ENCODE measurements around the gene CRB2.

The CRB2 gene

DNA sequence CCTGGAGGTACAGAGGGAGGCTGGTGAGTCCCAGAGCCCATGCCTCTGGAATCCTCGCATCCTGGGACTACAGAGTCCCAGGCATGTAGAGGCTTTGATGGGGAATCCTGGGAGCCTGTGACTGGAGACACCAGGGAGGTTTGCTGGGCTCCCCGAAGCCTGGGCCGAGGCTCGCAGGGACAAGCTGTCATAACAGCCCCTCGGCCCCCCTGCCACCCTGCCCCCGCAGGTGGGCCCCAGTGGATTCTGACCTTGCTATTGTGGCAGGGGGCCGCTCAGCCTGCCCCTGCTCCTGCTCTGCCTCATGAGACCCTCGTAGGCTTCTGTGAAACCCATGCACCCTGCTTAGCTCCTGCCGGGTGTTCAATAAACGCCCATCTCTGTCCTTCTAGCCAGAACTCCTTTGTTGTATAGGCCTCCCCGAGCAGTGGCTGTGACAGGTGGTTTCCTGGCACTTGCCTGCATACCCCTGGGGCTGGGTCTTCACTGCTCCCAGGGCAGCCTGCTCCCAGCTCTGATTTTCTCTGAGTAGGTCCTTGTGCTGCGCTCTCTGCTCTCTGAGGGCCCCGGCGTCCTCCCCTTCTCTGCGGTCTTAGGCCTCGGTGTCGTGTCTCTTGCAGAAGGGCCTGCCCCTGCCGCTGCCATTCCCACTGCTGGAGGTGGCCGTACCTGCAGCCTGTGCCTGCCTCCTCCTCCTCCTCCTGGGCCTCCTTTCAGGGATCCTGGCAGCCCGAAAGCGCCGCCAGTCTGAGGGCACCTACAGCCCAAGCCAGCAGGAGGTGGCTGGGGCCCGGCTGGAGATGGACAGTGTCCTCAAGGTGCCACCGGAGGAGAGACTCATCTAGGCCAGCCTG, 20.4 kb downstream of the CRB2 start:
- TF ChIP-seq, protein P1, sequence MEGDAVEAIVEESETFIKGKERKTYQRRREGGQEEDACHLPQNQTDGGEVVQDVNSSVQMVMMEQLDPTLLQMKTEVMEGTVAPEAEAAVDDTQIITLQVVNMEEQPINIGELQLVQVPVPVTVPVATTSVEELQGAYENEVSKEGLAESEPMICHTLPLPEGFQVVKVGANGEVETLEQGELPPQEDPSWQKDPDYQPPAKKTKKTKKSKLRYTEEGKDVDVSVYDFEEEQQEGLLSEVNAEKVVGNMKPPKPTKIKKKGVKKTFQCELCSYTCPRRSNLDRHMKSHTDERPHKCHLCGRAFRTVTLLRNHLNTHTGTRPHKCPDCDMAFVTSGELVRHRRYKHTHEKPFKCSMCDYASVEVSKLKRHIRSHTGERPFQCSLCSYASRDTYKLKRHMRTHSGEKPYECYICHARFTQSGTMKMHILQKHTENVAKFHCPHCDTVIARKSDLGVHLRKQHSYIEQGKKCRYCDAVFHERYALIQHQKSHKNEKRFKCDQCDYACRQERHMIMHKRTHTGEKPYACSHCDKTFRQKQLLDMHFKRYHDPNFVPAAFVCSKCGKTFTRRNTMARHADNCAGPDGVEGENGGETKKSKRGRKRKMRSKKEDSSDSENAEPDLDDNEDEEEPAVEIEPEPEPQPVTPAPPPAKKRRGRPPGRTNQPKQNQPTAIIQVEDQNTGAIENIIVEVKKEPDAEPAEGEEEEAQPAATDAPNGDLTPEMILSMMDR (IDR thresholded peaks at IDR 0.05; ENCODE audit: low read depth, low read length) = no peak
- TF ChIP-seq POLR2A (IDR thresholded peaks at IDR 0.05; ENCODE audit: extremely low read depth, insufficient read length) (no peak), MYC (IDR thresholded peaks at IDR 0.05; ENCODE audit: low read depth, low read length) (no peak)
- TF ChIP-seq, protein P2, sequence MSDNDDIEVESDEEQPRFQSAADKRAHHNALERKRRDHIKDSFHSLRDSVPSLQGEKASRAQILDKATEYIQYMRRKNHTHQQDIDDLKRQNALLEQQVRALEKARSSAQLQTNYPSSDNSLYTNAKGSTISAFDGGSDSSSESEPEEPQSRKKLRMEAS (IDR thresholded peaks at IDR 0.05; ENCODE audit: low read depth, low read length) = no peak
- no peak for DNase-seq (ENCODE audit: low read depth)
- no peak overlapping the region for H3K4me3 ChIP-seq (ENCODE audit: low read depth, low read length)

DNA sequence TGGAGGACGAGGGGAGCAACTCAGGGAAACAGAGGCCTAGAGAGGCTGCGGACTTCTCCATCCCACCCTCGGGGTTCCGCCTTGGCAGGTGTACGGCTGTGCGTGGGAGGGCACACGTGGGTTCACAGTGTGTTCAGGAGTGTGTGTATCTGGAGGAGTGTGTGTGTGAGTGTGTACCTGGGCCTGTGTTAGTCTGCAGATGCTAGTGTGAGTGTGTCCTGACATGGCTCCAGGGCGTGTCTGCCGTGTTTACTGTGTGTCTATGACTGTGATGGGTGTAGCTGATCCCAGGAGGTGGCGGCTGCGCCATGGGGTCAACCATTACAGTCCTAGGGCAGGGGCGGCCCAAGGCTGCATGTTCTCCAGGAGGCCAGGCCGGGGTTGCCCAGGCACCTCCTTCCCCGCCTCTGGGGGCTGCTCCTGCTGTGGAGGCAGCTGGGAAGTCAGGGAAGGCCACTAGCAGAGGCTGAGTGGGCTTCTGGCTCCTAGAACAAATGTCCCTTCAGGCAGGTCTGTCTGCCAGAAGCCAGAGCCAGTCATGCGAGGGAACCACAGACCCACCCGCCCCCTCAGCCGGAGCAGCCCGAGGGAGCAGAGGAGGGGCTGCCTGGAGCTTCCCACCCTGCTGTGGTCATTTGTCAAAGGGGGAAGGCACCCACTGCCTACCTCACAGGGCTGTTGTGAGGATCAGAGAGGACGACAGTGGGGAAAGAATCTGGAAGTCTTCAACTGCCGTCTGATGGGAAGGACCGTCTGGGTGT, 21.4 kb downstream of the CRB2 start:
- DNase-seq (ENCODE audit: low read depth) = no peak
- H3K4me3 ChIP-seq (ENCODE audit: low read depth, low read length) = no peak overlapping the region
- TF ChIP-seq POLR2A (IDR thresholded peaks at IDR 0.05; ENCODE audit: extremely low read depth, insufficient read length) (no peak), MYC (IDR thresholded peaks at IDR 0.05; ENCODE audit: low read depth, low read length) (no peak)
- TF ChIP-seq, protein P2 (IDR thresholded peaks at IDR 0.05; ENCODE audit: low read depth, low read length) = no peak
- TF ChIP-seq, protein P1 (IDR thresholded peaks at IDR 0.05; ENCODE audit: low read depth, low read length) = no peak

DNA sequence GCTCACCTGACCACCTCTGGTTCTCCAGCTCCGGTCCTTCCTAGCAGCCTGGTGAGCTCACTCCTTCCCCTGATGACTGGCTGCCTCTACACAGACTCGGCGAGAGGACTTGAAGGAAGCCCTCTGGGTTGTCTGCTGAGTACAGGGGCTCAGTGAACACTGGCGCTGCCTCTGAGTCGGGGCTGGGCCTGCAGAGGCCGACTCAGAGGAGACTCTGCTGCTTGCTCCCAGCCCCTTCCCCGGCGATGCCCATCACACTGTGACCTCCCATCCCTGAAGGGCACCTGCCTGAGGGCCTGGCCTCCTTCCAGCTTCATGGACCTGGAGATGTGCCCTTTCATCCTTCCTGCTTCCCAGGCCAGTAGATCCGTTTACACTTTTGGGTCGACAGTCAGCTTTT, 22.0 kb downstream of the CRB2 start:
- no peak for DNase-seq (ENCODE audit: low read depth)

DNA sequence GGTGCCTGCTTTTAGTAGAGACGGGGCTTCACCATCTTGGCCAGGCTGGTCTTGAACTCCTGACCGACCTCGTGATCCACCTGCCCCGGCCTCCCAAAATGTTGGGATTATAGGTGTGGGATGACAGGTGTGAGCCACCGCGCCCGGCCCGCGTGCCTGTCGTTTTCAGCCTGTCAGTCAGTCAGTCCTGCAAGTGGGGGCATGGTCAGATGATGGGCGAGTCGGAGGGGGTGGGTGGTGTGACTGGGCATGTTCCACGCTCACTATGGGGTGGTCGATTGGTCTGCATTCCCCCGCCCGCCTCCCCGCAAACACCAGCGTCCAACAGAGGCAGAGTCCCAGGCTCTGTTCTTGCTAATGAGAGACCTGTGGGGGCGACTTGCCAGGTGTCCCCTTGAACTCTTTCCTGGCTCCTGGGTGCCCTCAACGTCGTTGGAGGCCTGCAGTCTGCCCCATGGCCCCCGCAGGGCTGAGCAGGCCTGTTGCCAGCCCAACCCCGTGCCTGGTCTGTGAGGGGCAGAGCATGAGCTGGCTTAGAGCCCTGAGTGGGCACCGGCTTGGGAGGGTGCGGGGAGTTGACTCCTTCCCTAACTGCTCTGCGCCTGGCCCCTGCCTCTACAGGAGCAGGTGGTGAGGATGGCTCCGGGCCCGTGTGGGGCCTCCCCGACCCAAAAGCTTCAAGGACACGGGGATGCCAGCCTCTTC, 23.1 kb downstream of the CRB2 start:
- no peak for DNase-seq (ENCODE audit: low read depth)
- no peak overlapping the region for H3K4me3 ChIP-seq (ENCODE audit: low read depth, low read length)
- TF ChIP-seq MYC (IDR thresholded peaks at IDR 0.05; ENCODE audit: low read depth, low read length) (no peak), POLR2A (IDR thresholded peaks at IDR 0.05; ENCODE audit: extremely low read depth, insufficient read length) (no peak)
- TF ChIP-seq, protein P1 (IDR thresholded peaks at IDR 0.05; ENCODE audit: low read depth, low read length) = no peak
- TF ChIP-seq, protein P2 (IDR thresholded peaks at IDR 0.05; ENCODE audit: low read depth, low read length) = no peak

More for the DNA sequence above, 22.0 kb downstream of the CRB2 start:
- no peak overlapping the region for H3K4me3 ChIP-seq (ENCODE audit: low read depth, low read length)
- no peak for TF ChIP-seq POLR2A (IDR thresholded peaks at IDR 0.05; ENCODE audit: extremely low read depth, insufficient read length)
- TF ChIP-seq, protein P2 (IDR thresholded peaks at IDR 0.05; ENCODE audit: low read depth, low read length) = no peak
- TF ChIP-seq, protein P1 (IDR thresholded peaks at IDR 0.05; ENCODE audit: low read depth, low read length) = no peak
- no peak for TF ChIP-seq MYC (IDR thresholded peaks at IDR 0.05; ENCODE audit: low read depth, low read length)

DNA sequence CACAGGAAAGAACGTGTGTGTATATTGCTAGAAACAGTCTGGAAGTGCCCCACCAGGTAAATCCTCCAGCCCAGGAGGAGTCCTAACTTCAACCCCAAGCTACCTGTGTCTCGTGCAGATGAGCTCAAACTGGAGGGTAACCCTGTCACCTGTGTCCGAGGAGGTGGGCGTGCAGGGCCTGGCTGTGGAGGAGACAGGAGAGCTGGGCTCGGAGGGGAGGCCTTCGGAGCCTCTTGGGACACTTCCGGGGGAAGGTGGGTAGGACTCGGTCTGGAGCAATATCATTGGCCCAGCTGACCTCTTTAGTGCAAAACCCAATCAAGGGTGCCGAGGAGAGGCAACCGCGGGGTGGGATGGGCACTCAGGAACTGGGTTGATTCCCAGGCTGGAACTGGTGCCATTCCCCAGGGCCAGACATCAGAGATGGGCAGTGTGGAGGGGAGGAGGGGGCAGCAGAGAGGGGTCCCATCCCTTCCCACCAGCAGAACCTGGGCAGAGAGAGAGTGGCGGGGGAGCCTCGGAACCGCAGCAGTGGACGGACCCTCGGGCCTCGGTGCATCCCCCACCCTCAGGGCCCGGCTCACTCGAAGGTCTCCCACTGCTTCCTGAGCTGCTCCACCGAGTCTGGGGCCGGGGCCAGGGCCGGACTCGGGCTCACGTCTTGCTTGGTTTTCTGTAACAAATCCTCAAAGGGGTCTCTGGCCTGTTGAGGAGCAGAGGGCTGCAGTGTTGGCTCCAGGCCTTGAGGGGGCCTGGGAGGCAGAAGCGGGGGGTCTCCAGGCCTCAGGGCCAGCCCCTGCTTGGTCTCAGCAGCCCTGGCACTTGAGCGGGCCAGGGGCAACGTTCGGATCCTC, 25.1 kb downstream of the CRB2 start:
- no peak overlapping the region for H3K4me3 ChIP-seq (ENCODE audit: low read depth, low read length)
- no peak for DNase-seq (ENCODE audit: low read depth)
- TF ChIP-seq MYC (IDR thresholded peaks at IDR 0.05; ENCODE audit: low read depth, low read length) = no peak
